Naive thymus-derived CD4-positive, alpha-beta T cell (primary cell): ENCODE measurements around the gene FBXO33. TPM values are rescaled to one million over a fixed set of nuclear protein-coding genes. Genes with fewer than 3 reads are reported as not detected.
A peak's percentile ranks its signal among the peaks of the same experiment; 100 is the strongest.

Source experiments
- ATAC-seq: fragments of 150-1000 bp; cut with Tn5 transposase; 2 replicates; pipeline ENCODE4 v1.10.0; 2021; ENCODE audit warnings: mild to moderate bottlenecking, moderate library complexity
- CTCF ChIA-PET: fragments of 350-600 bp; sonication (Branson Sonifier 250); formaldehyde crosslinking; loops from one replicate; lab custom pipeline; 2021; ENCODE audit warnings: antibody characterized with exemption; lab: Charles Lee
- POLR2A ChIA-PET: fragments of 350-600 bp; sonication (Branson Sonifier 250); formaldehyde crosslinking; loops from one replicate; lab custom pipeline; 2021; ENCODE audit warnings: antibody characterized with exemption, inconsistent platforms; lab: Charles Lee
- DNase-seq, 9 donors: peaks; one replicate each; pipeline versions ENCODE4 v3.0.0 to v3.0.0-alpha.2; 2020 to 2022; ENCODE audit warnings: mixed read lengths in 1 of 9
- H3K27ac ChIP-seq: one replicate; pipeline ENCODE4 v1.7.0; 2013; ENCODE audit warnings: mild to moderate bottlenecking, low read depth, low read length, moderate library complexity
- H3K27me3 ChIP-seq, 2 donors: one replicate each; pipeline ENCODE4 v1.7.0; 2013; ENCODE audit warnings: low read length in 2 of 2, mild to moderate bottlenecking in 2 of 2, moderate library complexity in 2 of 2; ENCODE audit not compliant: control insufficient read depth in 2 of 2, insufficient read depth in 2 of 2
- H3K36me3 ChIP-seq, 3 experiments: 1 replicate in 2 of 3; 2 replicates in 1 of 3; pipeline ENCODE4 v1.7.0; 2013; ENCODE audit warnings: low read length in 3 of 3, mild to moderate bottlenecking in 3 of 3, moderate library complexity in 1 of 3; ENCODE audit not compliant: insufficient read depth in 3 of 3, control insufficient read depth in 2 of 3
- H3K4me1 ChIP-seq, 2 donors: one replicate each; pipeline ENCODE4 v1.7.0; 2013; ENCODE audit warnings: low read length in 2 of 2, mild to moderate bottlenecking in 2 of 2, moderate library complexity in 1 of 2; ENCODE audit not compliant: control insufficient read depth in 2 of 2, insufficient read depth in 2 of 2
- H3K4me3 ChIP-seq: 2 replicates; pipeline ENCODE4 v1.7.0; 2013; ENCODE audit warnings: mild to moderate bottlenecking, low read length
- H3K9me3 ChIP-seq, 3 experiments: 1 replicate in 2 of 3; 2 replicates in 1 of 3; pipeline ENCODE4 v1.7.0; 2013; ENCODE audit warnings: low read length in 3 of 3; ENCODE audit not compliant: control insufficient read depth in 2 of 3
- H3K27ac Mint-ChIP-seq, 9 donors: one replicate each; pipeline ENCODE4 v1.8.0; 2020 to 2022; ENCODE audit warnings: mixed read lengths in 9 of 9, mild to moderate bottlenecking in 8 of 9, moderate library complexity in 5 of 9, inconsistent platforms in 2 of 9
- H3K27me3 Mint-ChIP-seq, 5 donors: one replicate each; pipeline ENCODE4 v1.8.0; 2021 to 2022; ENCODE audit warnings: mixed read lengths in 5 of 5, mild to moderate bottlenecking in 1 of 5
- H3K36me3 Mint-ChIP-seq, 5 donors: one replicate each; pipeline ENCODE4 v1.8.0; 2020 to 2022; ENCODE audit warnings: mixed read lengths in 5 of 5, mild to moderate bottlenecking in 3 of 5, inconsistent platforms in 1 of 5
- H3K4me1 Mint-ChIP-seq, 7 donors: one replicate each; pipeline ENCODE4 v1.8.0; 2020 to 2022; ENCODE audit warnings: mixed read lengths in 7 of 7, mild to moderate bottlenecking in 3 of 7, inconsistent platforms in 1 of 7
- H3K4me3 Mint-ChIP-seq, 10 donors: one replicate each; pipeline ENCODE4 v1.8.0; 2020 to 2022; ENCODE audit warnings: mild to moderate bottlenecking in 10 of 10, mixed read lengths in 10 of 10, moderate library complexity in 6 of 10, inconsistent platforms in 2 of 10
- H3K9me3 Mint-ChIP-seq, 11 donors: one replicate each; pipeline ENCODE4 v1.8.0; 2020 to 2022; ENCODE audit warnings: mixed read lengths in 11 of 11, mild to moderate bottlenecking in 4 of 11, inconsistent platforms in 1 of 11, moderate library complexity in 1 of 11
- intact Hi-C, 2 donors: fragments of 100-400 bp; cut with micrococcal nuclease; formaldehyde crosslinking; loops; one replicate each; pipeline ENCODE4 v1.15.1; 2023
- polyA plus RNA-seq, 2 donors: library from polyadenylated mRNA; unstranded; fragments of 300-500 nt; fragmentation: Illumina TruSeq; gene quantifications; one replicate each; pipeline ENCODE4 v1.2.3, GENCODE V29; 2021
- total RNA-seq, 6 experiments: library from RNA in 5 of 6; stranded (reverse) in 5 of 6; gene quantifications; 1 replicate in 5 of 6; 2 replicates in 1 of 6; pipeline ENCODE4 v1.2.3 and lab custom pipeline; 2021 to 2026

Gene FBXO33
- total and polyA plus RNA-seq, 7 experiments from 2014 or later: 16.5 to 68.2 (median 25.8) TPM

DNA sequence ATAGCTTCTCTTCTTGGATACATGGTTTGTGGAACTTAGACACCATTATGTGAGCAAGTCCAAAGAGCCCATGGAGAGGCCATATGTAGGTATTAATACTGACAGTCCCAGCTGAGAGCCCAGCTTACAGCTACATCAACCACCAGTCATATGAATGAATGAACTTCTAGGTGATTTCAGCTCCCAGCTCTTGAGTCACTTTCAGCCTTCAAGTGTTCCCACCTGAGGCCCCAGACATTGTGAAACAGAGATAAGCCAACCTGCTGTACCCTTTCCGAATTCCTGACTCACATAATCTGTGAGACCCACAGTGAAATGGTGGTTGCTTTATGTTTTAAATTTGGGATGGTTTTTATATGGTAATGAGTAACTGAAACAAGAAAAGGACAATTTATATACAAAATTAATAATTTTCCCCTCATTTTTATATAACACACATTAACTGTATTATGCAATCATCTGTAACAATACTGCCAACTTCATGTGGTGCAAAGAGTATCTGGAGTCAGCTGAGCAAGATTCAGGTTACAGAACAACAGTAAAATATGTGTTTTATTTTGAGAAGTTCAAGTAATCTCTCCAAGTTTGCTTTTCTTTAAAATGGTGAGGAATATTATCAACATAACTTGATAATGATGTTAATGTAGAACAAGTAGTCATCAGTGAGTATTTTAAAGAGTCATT lies 27.7 kb upstream of the FBXO33 start:
- no peaks in the 10 kb centered on the region for H3K9me3 ChIP-seq
- intact Hi-C loops: no loop called here
- DNase-seq (no peak), ATAC-seq (no peak)
- H3K36me3 Mint-ChIP-seq: no peaks in the 10 kb centered on the region
- no peaks in the 10 kb centered on the region for H3K4me1 ChIP-seq
- CTCF ChIA-PET: no interaction called here
- no peak overlapping the region for H3K4me3 Mint-ChIP-seq
- no peaks in the 10 kb centered on the region for H3K27me3 ChIP-seq
- H3K27ac Mint-ChIP-seq: no peak overlapping the region
- POLR2A ChIA-PET: no interaction called here
- H3K27me3 Mint-ChIP-seq: peaks cover 0 to 15% (median 4%) of the 10 kb centered on the region in 5 donors
- no peaks in the 10 kb centered on the region for H3K36me3 ChIP-seq
- peaks cover 0 to 4% (median 0%) of the 10 kb centered on the region in 11 donors for H3K9me3 Mint-ChIP-seq
- H3K27ac ChIP-seq: no peak overlapping the region
- H3K4me3 ChIP-seq: no peak overlapping the region
- no peaks in the 10 kb centered on the region for H3K4me1 Mint-ChIP-seq

DNA sequence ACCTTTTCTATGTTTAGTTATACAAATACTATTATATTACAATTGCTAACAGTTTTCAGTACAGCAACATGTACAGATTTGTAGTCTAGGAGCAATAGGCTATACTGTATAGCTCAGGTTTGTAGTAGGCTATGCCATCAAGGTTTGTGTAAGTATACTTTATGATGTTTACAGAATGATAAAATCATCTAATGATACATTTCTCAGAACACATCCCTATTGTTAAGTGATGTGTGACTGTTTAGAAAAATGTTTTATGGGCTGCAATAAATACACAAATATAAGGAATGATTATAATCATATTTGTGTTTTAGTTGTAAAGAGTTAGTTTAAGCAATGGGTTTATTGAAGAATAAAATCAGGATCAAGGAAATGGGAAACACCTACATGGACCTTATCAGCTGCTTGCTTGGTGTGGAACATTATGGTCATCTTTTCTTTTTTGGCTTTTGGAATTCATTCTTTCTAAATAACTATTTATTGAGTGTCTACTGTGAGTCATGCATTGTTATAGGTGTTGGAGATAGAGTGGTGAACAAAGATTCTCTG lies 24.5 kb upstream of the FBXO33 start:
- H3K4me1 ChIP-seq: no peaks in the 10 kb centered on the region
- Mint-ChIP-seq H3K27me3 (peaks cover 0 to 5% (median 0%) of the 10 kb centered on the region in 5 donors), H3K4me3 (no peak overlapping the region), H3K9me3 (peaks cover 0 to 4% (median 0%) of the 10 kb centered on the region in 11 donors), H3K27ac (no peak overlapping the region), H3K4me1 (peaks cover 0 to 7% (median 0%) of the 10 kb centered on the region in 7 donors), H3K36me3 (peaks cover 0 to 2% (median 0%) of the 10 kb centered on the region in 5 donors)
- no peak overlapping the region for H3K4me3 ChIP-seq
- no peak overlapping the region for H3K27ac ChIP-seq
- CTCF ChIA-PET: no interaction called here
- no peaks in the 10 kb centered on the region for H3K27me3 ChIP-seq
- POLR2A ChIA-PET: no interaction called here
- H3K36me3 ChIP-seq: no peaks in the 10 kb centered on the region
- no peaks in the 10 kb centered on the region for H3K9me3 ChIP-seq
- ATAC-seq (no peak), DNase-seq (no peak)
- intact Hi-C loops: no loop called here

DNA sequence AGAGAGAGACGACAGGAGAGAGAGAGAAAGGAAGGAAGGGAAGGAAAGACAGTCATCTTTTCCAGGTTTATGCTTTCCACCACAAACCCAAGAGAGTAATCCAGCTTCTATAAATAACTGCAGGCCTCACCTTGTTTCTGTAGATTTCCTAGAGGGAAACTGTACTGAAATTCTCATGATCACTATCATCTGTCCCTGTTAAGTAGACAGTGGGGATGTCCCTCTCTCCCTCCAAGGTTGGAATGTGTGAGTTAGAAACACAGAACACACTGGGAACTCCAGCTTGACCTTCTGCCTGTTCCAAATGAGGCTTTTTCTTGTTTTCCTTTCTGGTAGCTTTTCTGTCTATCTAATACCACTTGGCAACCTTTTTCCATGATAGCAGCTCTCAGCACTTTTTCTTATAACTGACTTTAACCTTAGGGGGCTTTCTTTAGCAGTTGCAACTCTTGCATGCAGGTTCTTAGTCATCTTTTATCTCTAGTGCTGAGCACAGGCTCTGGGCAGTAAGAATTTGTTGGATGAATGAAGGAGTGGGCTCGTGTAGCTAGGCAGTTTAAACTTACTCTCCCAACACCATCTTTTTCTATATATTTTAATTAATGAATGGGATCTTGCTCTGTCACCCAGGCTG lies 22.8 kb upstream of the FBXO33 start:
- Histone ChIP-seq H3K4me3 (no peak overlapping the region), H3K4me1 (no peaks in the 10 kb centered on the region), H3K9me3 (no peaks in the 10 kb centered on the region), H3K27me3 (no peaks in the 10 kb centered on the region), H3K27ac (no peak overlapping the region), H3K36me3 (no peaks in the 10 kb centered on the region)
- Mint-ChIP-seq H3K27ac (no peak overlapping the region), H3K9me3 (peaks cover 0 to 4% (median 0%) of the 10 kb centered on the region in 11 donors), H3K4me3 (no peak overlapping the region), H3K27me3 (peaks cover 0 to 5% (median 0%) of the 10 kb centered on the region in 5 donors), H3K4me1 (peaks cover 0 to 14% (median 0%) of the 10 kb centered on the region in 7 donors), H3K36me3 (peaks cover 0 to 2% (median 0%) of the 10 kb centered on the region in 5 donors)
- ATAC-seq (no peak), DNase-seq (no peak)
- ChIA-PET CTCF (interaction anchor here (0.6 kb wide), 1 partner anchor 130 kb away, joined by 3 read pairs; no protein-coding TSS in a partner anchor), POLR2A (no interaction called here)
- intact Hi-C loops: no loop called here

DNA sequence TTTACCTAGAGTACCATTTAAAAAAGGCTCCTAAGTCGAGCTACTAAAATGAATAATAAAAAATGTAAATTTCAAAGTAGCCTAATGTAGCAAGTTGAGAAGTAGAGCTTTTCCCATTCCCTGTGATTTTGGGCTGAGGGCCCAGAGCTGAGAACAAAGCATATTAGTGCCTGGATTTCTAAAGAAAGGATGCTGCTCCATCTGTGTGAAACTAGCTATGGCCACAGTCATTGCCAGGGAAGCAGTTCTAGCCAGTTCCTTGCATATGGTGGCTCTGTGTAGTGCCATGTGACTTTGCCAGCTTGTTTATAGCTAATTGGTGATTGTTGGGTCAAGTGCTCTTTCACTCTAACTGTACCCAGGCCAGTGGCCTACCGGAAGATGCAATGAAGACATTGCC lies 20.4 kb upstream of the FBXO33 start:
- Mint-ChIP-seq H3K4me1 (peaks cover 0 to 28% (median 0%) of the 10 kb centered on the region in 7 donors), H3K9me3 (peaks cover 0 to 4% (median 0%) of the 10 kb centered on the region in 11 donors), H3K36me3 (peaks cover 0 to 5% (median 0%) of the 10 kb centered on the region in 5 donors), H3K27ac (no peak overlapping the region), H3K4me3 (no peak overlapping the region), H3K27me3 (peaks cover 0 to 5% (median 0%) of the 10 kb centered on the region in 5 donors)
- Histone ChIP-seq H3K4me3 (no peak overlapping the region), H3K36me3 (no peaks in the 10 kb centered on the region), H3K27me3 (no peaks in the 10 kb centered on the region), H3K4me1 (no peaks in the 10 kb centered on the region), H3K27ac (no peak overlapping the region), H3K9me3 (no peaks in the 10 kb centered on the region)
- ChIA-PET POLR2A (no interaction called here), CTCF (no interaction called here)
- ATAC-seq: no peak
- intact Hi-C loops: no loop called here
- no peak for DNase-seq

DNA sequence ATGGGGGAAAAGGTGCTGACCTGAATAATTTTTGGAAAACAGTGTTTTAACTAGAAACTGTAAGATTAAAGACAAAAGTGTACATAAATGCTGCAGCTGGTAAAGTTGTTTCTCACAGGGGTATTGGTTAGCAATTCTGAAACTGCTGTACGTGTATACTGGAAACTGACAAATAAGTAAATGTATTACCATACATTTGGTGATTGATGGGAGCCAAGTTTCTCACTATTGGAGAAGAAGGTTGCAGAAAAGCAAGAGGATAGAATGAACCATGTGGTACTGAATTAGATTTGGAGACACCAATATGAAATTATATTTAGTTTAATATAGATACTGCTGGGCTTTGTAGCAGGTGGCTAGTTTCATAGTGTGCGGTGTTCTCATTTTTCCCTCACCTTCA lies 19.6 kb upstream of the FBXO33 start:
- CTCF ChIA-PET: no interaction called here
- intact Hi-C loops: no loop called here

DNA sequence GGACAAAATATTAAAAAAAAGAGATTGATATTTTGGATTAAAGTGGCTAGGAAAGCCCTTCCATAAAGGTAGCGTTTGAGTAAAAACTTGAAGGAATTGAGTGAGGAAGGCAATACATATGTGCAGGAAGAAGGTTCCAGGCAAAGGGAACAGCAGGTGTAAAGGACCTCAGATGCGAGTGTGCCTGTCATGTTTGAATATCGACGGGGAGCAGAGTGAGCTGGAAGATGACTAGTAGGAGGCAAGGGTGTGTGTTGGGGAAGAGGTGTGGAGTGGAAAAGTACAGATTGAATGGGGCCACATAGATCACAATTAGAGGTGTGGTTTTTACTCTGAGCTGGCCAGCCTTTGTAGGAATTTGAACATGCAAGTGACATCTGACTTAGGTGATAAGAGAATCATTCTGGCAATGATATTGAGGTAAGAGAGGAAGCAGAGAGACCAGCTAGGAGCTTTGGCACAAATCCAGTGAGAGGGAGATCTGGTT lies 15.0 kb upstream of the FBXO33 start:
- CTCF ChIA-PET: no interaction called here
- Mint-ChIP-seq H3K27me3 (peaks cover 0 to 5% (median 0%) of the 10 kb centered on the region in 5 donors), H3K4me3 (no peak overlapping the region), H3K9me3 (no peaks in the 10 kb centered on the region), H3K36me3 (peaks cover 0 to 8% (median 0%) of the 10 kb centered on the region in 5 donors), H3K27ac (no peak overlapping the region), H3K4me1 (peaks cover 0 to 41% (median 0%) of the 10 kb centered on the region in 7 donors)
- Histone ChIP-seq H3K36me3 (no peaks in the 10 kb centered on the region), H3K4me3 (no peak overlapping the region), H3K27ac (no peak overlapping the region), H3K27me3 (no peaks in the 10 kb centered on the region), H3K9me3 (no peaks in the 10 kb centered on the region), H3K4me1 (no peaks in the 10 kb centered on the region)
- intact Hi-C loops: no loop called here
- POLR2A ChIA-PET: no interaction called here
- ATAC-seq (no peak), DNase-seq (no peak)

More for the DNA sequence above, 19.6 kb upstream of the FBXO33 start:
- Histone ChIP-seq H3K27ac (no peak overlapping the region), H3K27me3 (no peaks in the 10 kb centered on the region), H3K4me3 (no peak overlapping the region), H3K9me3 (no peaks in the 10 kb centered on the region), H3K36me3 (no peaks in the 10 kb centered on the region), H3K4me1 (no peaks in the 10 kb centered on the region)
- DNase-seq (no peak), ATAC-seq (no peak)
- Mint-ChIP-seq H3K9me3 (peaks cover 0 to 2% (median 0%) of the 10 kb centered on the region in 11 donors), H3K4me3 (peak overlapping the region in 1 of 10 donors; percentile 13), H3K27me3 (peaks cover 0 to 5% (median 0%) of the 10 kb centered on the region in 5 donors), H3K4me1 (peaks cover 0 to 37% (median 0%) of the 10 kb centered on the region in 7 donors), H3K36me3 (peaks cover 0 to 5% (median 0%) of the 10 kb centered on the region in 5 donors), H3K27ac (peak overlapping the region in 1 of 9 donors; percentile 5)
- POLR2A ChIA-PET: no interaction called here
